GM19035 (cell line): ENCODE data around the gene KRTAP10-5.
"Not testable (repeated sequence)": the region's sequence is repeated elsewhere in the genome, so short reads cannot be mapped to it uniquely, and the experiment has no call there.

Source experiments
- ATAC-seq: cut with Tn5 transposase; IDR thresholded peaks from one replicate; pipeline ENCODE4 v1.9.1; 2021; ENCODE audit not compliant: unreplicated experiment

The KRTAP10-5 gene

DNA sequence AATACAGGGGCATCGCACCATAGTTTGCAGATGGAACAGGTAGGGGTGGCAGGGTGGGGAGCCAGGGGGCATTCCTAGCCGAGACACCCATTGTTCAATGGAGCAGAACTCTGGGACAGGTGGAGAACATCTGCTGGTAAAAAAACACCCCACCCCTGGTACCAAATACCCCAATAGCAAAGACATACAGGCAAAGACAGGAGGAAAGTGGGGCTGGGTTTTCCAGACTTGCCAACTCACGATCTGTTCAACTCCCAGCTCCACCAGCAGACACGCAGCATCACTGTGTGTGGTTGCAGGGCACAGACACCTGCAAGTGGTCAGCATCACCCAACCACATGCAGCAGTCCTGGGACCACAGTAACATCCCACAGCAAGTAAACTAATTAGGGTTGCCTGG, 31.1 kb upstream of the KRTAP10-5 start:
- ATAC-seq, result no peak

DNA sequence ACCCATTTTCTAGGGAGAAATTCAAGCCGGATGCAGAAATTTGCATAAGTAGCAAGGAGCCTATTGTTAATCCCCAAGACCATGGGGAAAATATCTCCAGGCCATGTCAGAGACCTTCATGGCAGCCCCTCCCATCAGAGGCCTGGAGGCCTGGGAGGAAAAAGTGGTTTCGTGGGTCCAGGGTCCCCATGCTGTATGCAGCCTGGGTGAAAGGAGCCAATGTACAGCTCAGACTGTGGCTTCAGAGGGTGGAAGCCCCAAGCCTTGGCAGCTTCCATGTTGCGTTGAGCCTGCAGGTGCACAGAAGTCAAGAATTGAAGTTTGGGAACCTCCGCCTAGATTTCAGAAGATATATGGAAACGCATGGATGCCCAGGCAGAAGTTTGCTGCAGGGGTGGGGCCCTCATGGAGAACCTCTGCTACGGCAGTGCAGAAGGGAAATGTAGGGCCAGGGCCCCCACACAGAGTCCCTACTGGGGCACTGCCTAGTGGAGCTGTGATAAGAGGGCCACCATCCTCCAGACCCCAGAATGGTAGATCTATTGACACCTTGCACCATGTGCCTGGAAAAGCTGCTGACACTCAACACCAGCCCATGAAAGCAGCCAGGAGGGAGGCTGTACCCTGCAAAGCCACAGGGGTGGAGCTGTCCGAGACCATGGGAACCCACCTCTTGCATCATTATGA, 29.9 kb upstream of the KRTAP10-5 start:
- not testable (repeated sequence) for ATAC-seq

DNA sequence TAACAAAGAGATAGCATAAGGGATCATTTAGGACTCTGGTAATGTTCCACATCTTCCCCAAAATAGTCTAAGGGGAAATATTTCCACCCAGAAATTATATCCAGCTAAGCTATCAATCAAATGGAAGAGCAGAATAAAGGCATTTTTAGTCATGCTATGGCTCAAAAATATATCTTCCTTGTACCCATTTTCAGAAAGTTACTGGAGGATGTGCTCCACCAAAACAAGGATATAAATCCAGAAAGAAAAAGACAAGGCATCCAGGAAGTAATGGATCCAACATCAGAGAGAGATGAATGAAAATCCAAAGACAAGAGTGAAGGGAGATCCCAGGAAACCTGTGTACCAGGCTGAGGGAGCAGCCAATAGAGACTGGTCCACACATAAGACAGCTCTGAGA, 28.8 kb upstream of the KRTAP10-5 start:
- ATAC-seq, result no peak

DNA sequence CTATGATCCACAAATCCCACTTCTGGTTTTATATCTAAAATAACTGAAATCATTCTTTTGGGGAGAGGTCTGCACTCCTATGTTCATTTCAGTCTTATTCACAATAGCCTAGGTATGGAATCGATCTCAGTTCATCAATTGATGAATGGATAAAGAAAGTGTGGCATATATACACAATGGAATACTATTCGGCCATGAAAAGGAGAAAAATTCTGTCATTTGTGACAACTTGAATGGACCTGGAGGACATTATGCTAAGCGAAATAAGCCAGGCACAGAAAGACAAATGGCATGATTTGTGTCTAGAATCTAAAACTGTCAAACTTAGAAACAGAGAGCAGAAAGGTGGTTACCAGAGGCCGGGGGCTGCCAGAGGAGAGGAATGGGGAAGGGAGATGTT, 26.1 kb upstream of the KRTAP10-5 start:
- no peak for ATAC-seq

DNA sequence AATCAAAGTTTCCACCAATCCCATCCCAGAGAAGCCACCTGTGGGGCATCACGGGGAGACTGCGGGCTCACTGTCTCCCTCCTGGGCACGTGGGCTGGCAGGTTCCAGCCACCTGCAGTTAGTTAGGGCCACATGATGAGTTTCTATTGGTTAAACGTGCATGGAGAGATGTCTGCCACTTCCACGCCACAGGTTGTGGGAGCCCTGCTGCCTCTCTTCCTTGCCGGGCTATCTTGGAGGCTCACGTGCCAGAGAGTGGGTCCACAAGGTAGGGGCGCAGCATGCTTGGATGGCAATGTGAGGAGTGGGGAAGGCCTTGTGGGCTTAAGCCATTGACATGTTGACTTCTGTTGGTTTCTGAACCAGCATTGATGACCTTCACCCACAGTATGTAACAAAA, 23.5 kb upstream of the KRTAP10-5 start:
- ATAC-seq, result no peak

DNA sequence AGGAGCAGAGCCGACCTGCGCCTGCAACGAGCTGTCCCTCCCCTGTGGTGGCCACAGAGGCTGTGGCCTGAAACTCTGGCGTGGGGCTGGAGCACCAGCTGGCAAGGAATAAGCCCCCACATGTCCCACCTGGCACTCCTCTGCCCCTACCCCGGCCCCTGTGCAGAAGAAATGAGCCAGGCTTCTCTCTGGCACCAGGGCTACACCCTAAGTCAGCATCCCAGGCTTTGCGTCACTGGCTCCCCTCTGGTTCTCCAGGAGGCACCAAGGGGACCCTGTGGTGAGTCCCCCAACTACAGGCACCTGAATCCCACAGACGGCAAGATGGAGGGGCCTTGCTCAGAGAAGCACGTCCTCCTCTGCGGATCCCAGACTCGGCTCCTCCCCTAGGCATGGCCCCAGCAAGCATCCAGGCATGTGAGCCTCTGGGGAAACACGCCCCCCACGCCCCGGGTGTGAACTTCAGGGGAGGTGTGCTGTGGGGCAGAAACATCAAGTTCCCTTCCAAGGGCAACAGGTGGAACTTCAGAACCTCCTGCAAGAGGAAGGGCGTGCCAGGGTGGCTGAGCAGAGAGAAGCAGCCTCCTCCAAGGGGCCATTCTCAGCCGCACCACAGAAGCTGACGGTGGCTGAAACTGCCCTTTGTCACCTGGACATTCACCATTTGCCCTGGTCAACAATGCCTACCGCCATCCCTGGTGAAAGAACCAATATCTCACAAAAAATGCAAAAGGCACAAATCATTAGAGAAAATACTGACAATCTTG, 22.9 kb upstream of the KRTAP10-5 start:
- no peak for ATAC-seq

DNA sequence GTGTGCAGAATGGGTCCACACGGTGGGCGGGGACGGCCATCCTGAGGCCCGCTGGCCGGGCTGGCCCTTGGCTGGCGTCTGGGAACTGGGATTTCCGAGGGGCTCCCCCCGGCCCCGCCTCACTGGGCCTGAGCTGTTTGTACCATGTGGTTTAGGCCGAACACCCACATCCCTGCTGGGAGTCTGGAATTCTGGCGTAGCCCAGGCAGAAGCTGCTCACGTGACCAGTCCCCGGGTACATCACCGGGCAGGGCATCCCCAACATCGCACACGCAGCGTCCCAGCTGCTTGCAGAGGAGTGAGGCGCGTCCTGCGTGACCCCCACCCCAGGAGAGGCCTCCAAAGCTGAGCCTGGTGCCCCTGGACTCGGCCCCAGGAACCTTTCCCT, 22.1 kb upstream of the KRTAP10-5 start:
- ATAC-seq, result no peak

DNA sequence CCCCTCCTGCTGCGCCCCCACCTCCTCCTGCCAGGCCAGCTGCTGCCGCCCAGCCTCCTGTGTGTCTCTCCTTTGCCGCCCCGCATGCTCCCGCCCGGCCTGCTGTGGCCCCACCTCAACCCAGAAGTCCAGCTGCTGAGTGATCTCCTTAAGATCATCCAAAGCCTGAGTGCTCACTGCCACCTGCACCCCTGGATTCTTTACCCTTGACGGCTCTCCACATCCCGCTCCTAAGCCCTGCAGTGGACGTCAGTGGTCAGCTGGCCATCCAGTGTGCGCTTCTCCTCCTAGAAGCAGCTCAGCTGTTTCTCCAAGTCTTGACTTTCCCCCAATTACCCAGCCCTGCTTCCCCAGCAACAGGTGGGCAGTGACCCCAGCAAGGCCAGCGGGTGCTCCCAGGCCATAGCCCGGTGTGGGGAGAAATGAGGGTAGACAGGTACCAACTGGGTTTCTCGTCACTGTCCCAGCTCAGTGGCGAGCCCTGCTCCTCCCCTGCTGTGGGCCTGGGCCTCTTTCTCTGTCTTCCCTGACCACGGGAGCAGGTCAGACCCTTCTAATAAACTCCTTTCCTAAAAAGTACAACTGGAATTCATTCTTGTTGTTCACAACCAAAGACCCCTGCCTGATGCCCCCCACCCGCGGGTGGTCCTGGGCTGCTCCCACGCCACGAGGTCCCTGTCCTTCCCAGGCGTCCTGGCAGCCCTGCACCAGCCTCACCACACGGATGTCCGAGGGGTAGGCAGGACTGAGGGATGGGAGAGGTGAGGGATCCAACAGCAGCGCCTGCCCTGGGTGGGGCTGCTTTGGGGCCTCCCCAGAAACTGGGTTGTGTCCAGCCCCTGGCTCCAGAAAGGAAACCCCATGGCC, 21.4 kb upstream of the KRTAP10-5 start:
- ATAC-seq, result no peak

DNA sequence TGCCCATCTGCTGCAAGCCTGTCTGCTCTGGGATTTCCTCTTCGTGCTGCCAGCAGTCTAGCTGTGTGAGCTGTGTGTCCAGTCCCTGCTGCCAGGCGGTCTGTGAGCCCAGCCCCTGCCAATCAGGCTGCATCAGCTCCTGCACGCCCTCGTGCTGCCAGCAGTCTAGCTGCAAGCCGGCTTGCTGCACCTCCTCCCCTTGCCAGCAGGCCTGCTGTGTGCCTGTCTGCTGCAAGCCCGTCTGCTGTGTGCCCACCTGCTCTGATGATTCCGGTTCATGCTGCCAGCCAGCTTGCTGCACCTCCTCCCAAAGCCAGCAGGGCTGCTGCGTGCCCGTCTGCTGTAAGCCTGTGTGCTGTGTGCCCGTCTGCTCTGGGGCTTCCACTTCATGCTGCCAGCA, 20.7 kb upstream of the KRTAP10-5 start:
- not testable (repeated sequence) for ATAC-seq

DNA sequence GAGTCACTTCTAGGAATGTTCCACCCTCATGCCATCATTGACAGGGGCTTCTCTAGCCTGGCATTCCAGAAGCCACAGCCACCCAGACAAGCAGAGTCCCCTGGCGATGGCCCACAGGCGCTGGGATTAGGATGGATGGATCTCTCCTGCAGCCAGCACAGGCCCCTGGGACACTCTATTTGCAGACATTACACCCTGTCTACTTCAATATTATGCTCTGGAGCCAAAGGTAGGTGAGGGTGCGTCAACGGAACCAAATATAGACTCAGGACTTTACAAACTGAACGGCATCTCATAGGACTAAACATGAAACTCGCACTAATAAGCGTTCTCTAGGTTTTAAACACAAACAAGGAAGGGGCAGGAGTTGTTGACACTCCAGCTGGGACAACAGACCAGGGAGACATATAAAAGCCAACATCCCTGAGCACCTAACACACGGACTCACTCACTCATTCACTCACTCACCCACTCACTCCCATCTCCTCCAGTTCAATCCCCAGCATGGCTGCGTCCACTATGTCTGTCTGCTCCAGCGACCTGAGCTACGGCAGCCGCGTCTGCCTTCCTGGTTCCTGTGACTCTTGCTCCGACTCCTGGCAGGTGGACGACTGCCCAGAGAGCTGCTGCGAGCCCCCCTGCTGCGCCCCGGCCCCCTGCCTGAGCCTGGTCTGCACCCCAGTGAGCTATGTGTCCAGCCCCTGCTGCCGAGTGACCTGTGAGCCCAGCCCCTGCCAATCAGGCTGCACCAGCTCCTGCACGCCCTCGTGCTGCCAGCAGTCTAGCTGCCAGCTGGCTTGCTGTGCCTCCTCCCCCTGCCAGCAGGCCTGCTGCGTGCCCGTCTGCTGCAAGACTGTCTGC, 19.9 kb upstream of the KRTAP10-5 start, which contains the start of gene KRTAP10-7:
KRTAP10-7 (plus strand) TSS at position 480 of the 861 bp plus-strand sequence; CDS start at position 505, 25 bp downstream.
- not testable (repeated sequence) for ATAC-seq

DNA sequence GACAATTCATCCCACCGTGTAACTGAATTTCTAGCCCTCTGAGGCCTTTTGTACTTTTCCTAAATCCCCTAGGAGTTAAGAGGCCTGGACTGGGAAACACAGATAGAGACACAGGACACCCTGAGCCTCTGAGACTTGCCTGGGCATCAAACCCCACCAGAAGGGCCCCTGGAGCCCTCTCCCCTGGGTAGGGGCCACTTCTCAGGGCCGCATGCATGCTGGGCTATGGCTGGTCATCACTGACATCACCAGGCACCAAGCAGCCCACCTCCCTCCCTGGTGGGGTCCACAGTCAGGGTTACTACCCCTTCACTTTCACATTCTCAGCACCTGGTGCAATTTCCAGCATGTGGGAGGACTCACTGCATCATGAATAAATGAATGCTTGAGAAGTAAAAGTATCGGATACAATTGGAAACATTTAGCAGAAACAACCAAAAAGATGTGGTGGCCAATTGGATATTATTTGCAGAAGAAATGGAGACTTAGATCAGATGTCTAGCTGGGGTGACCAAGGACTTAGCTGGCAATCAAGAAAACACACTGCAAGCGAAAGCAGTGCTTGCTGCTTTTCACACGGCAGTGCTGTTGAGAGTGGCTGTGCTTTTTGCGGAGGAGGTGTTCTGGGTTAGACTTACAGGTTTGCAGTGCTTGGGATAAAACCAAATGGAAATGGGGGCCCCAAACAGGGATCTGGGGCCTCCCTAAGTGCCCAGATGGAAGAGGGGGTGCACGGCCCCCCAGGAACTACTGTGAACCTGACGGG, 19.0 kb upstream of the KRTAP10-5 start:
- ATAC-seq, result no peak

DNA sequence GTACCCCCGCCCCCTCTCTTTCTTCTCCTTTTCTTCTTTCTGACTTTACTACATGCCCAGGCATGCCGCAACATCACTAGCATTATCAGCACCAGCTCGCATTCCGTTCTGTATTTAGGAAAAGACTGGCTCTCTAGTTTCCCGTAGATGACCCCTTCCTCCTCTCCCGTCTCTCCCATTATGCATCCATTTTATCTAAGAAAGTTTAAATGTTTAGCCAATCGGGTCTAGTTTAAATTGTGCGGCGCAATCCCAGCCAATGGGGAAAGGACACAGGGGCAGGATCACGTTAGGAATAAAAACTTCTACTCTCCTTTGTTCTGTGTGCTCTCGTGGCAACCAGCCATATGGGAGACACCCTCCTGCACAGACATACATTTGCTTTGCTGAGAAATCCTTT, 17.7 kb upstream of the KRTAP10-5 start:
- ATAC-seq, result no peak

DNA sequence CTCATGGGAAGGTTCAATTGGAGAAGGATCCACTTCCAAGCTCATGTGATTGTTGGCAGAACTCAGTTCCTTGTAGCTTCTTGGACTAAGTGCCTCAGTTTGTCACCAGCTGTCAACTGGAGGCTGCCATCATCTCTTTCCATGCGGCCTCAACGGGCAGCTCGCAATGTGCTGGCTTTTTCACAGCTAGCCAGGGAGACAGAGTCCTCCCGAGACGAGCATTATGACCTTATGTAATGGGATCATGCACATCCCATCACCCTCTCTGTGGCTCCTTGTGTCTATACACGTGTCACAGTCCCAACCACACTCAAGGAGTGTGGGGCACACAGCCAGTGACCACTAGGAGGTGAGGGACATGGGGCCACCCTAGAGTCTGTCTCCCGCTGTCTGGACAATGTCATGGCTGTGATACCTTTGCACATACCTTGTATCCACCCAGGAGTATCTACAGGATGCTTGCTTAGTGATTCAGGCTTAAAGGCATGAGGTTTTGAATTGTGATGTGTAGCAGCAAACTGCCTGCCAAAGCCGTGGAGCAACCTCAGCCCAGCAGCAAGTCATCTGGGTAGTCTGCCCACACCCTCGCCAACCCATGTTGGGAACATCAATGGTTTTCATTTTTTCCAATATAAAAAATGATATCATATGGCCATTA, 15.8 kb upstream of the KRTAP10-5 start:
- ATAC-seq, result no peak

DNA sequence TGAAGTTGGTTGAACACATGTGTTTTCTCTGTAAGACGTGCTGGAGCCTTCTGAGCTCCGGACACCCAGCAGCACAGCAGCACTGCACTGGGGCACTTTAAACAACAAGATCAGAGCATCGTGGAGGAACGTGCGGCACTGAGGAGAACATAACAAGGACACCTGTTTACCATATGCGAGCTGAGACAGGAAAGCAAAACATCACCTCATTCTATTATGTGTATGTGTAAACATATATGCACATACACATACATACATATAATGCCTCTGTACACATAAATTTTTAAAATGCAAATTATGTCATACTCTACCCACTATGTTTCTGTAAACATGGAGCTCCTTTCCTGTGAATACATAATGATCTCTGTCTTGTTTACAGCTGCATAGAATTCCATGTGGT, 15.1 kb upstream of the KRTAP10-5 start:
- no peak for ATAC-seq

DNA sequence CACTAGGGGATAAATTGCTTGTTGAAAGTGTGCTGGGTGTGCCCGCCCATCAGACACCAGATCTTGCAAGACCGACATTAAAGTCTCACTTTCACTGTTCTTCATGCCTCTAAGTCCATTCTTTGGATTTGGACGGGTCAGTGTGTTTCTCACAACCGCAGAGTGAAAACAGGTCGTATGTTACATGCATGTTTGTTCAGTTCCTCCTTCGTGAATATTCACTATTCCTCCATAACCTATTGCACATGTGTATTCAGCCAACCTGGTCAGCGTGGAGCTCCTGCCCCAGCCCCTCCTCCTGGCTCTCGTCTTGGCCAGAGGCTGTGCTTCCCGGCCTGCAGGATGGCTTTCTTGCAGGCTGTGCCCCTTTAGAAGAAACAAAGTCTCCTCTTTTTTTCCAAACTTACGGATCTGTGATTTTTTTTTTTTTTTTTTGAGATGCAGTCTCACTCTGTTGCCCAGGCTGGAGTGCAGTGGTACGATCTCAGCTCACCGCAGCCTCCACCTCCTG, 14.1 kb upstream of the KRTAP10-5 start:
- no peak for ATAC-seq

DNA sequence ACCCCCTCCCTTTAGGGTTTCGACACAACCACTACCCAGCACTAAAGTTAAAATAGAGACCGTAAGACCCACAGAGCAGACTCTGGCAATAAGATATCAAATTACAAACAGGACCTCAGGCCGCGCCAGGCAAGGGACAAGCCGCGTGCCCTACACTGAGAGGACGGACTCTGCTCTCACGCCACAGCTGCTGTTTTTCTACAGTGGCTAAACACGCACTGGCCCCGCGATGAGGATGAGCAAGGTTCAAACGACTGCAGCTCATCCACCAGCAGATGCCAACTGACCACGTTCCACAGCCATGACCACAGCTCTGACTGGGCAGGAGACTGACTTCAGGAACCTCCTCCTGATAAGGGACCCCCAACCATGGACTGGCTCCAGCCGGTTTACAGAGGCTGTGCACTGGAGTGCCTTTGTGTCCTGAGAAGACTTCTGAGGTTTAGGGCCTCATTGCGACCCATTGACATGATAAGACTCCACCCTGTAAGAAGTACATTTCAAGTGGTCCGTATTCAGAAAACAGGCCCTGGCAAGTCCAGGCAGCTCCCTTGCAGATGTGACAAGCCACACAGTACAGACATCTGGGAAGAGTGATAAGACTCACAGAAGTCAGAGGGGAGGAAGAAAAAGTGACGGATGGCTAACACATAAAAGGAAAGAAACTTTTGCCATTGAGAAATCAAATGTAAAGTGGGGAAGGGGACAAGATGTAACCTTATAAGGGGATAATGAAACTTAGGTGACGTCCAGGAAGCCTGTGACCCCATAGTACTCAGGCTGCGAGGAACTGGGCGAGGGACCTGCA, 13.4 kb upstream of the KRTAP10-5 start:
- ATAC-seq, result no peak

DNA sequence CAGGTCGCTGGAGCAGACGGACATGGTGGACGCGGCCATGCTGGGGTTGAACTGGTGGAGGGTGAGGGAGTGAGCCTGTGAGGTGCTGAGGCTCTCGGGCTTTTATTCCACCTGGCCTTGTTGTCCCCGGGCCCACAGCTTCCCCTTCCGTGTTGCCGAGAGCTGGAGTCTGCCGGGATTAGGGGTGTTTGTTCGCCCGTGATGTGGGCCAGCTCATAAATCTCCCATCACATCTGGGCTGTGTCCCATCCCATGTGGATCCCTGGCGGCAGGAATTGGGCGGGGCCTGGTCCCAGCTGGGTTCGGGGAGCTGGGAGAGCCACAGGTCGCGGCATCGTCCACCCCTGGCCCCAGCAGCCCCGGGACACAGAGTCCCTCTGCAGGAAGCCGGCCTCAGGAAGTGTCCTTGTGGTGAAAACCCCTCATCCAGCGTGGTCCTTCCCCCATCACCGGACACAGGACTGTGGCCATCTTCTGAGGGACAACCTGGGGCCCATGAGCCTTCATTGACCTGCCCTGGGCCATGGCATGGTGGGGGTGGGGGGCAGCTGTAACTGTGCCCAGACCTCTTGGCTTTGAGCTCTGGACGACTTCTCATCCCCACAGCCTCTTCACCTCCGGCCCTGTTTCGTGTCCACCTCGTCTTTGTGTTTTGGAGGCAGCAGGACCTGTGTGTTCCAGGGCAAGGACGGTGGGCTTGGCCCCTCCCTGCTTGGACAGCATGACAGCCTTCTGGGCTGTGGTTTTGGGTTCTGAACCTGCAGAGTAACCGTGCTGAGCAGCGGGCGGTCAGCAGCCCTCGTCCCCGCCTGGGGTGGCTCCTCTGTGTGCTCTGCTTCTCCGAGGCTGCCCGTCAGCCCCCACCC, 12.3 kb upstream of the KRTAP10-5 start, which contains the start of gene KRTAP10-6:
KRTAP10-6 (minus strand) TSS at position 60 of the 866 bp plus-strand sequence; CDS start at position 39, 21 bp downstream.
- no peak for ATAC-seq
